K562 (cell line): ENCODE measurements around the gene ADAMTSL2. TPM values are rescaled to one million over a fixed set of nuclear protein-coding genes. Genes with fewer than 3 reads are reported as not detected.

Experiments used
- CBX1 ChIP-seq: sonication (generic); IDR thresholded peaks from 2 replicates; pipeline ENCODE4 v1.6.1; 2016; ENCODE audit warnings: antibody characterized with exemption, low read depth, mild to moderate bottlenecking
- CBX8 ChIP-seq: fragments of 200-600 bp; sonication (generic); IDR thresholded peaks from 2 replicates; pipeline ENCODE4 v1.6.1; 2012; ENCODE audit warnings: borderline replicate concordance, mixed run types, low read depth, mild to moderate bottlenecking, moderate library complexity, mixed read lengths, low read length, control low read depth, inconsistent platforms; ENCODE audit not compliant: poor library complexity, severe bottlenecking; ENCODE audit errors: extremely low read depth
- MIER1 ChIP-seq: fragments of 450-650 bp; IDR thresholded peaks from 2 replicates; pipeline ENCODE4 v1.6.1; 2016; ENCODE audit warnings: antibody characterized with exemption, mild to moderate bottlenecking, low read depth
- NFE2L1 ChIP-seq: fragments of 450-650 bp; IDR thresholded peaks from 2 replicates; pipeline ENCODE4 v1.6.1; 2016; ENCODE audit warnings: missing genetic modification characterization, low read depth, mild to moderate bottlenecking, missing compliant biosample characterization, moderate library complexity, borderline replicate concordance
- RB1 ChIP-seq: fragments of 450-650 bp; IDR thresholded peaks from 2 replicates; pipeline ENCODE4 v1.6.1; 2017; ENCODE audit warnings: low read depth, mild to moderate bottlenecking
- REST ChIP-seq, 2 experiments: fragments of 450-650 bp; formaldehyde crosslinking in 1 of 2; IDR thresholded peaks; 2 replicates each; pipeline versions ENCODE4 v1.4.0 to v1.6.1; 2014 to 2020; ENCODE audit warnings: mild to moderate bottlenecking in 2 of 2, borderline replicate concordance in 1 of 2, low read depth in 1 of 2
- RFX7 ChIP-seq: fragments of 250-450 bp; sonication (Bioruptor Pico); IDR thresholded peaks from 2 replicates; pipeline ENCODE4 v1.5.1; 2021; ENCODE audit warnings: mild to moderate bottlenecking
- SIRT6 ChIP-seq: IDR thresholded peaks from one replicate; pipeline ENCODE4 v1.6.1; 2012; ENCODE audit warnings: low read depth, mild to moderate bottlenecking, control low read depth, inconsistent platforms, low read length, moderate library complexity
- SRF ChIP-seq, 2 experiments: fragments of 250-450, 450-650 bp in 1 of 2; sonication (Bioruptor Pico) in 1 of 2; sonication (generic) in 1 of 2; formaldehyde crosslinking; IDR thresholded peaks; 2 replicates each; pipeline versions ENCODE4 v1.5.0 to v1.5.1; 2020 to 2022; ENCODE audit warnings: mild to moderate bottlenecking in 1 of 2, missing genetic modification reagents in 1 of 2
- ZBTB9 ChIP-seq: fragments of 450-650 bp; formaldehyde crosslinking; IDR thresholded peaks from 2 replicates; pipeline ENCODE4 v1.4.0; 2020; ENCODE audit warnings: mild to moderate bottlenecking, moderate library complexity
- ZNF263 ChIP-seq: sonication (generic); formaldehyde crosslinking; IDR thresholded peaks from 2 replicates; pipeline ENCODE4 v1.8.0; 2022; ENCODE audit warnings: mild to moderate bottlenecking, missing genetic modification reagents, borderline replicate concordance
- ZNF699 ChIP-seq: fragments of 250-450 bp; sonication (Bioruptor Pico); IDR thresholded peaks from 2 replicates; pipeline ENCODE4 v1.8.0; 2021; ENCODE audit warnings: mild to moderate bottlenecking, moderate library complexity; ENCODE audit not compliant: insufficient replicate concordance
- polyA plus RNA-seq, 8 experiments: library from polyadenylated mRNA; depleted of rRNA in 4 of 8; stranded (reverse) in 5 of 8; unstranded in 3 of 8; fragments of >200 nt; fragmentation: Nextera tagmentation in 2 of 8; fragmentation: Illumina TruSeq in 1 of 8; extraction: Ambion mirVana in 2 of 8; extraction: Trizol in 1 of 8; gene quantifications; 2 replicates each; pipeline versions ENCODE4 v1.2.1 to v1.2.3, GENCODE V29; 2011 to 2014; ENCODE audit warnings: inconsistent platforms in 1 of 8, missing spikeins in 1 of 8
- total RNA-seq, 7 experiments: library from RNA; depleted of rRNA in 6 of 7; stranded (reverse); fragments of >200 nt in 6 of 7; fragmentation: Illumina TruSeq in 2 of 7; extraction: Trizol in 2 of 7; gene quantifications; 2 replicates each; pipeline versions ENCODE4 v1.2.1 to v1.2.3, GENCODE V29; 2011 to 2021; ENCODE audit warnings: low replicate concordance in 1 of 7

Gene ADAMTSL2
- total and polyA plus RNA-seq, 9 of the 15 experiments (the other 6 are each of a cell fraction or from before 2014, with no cell fraction given), result 0.04 TPM; not detected in 8

- peak; percentile 99 for TF ChIP-seq REST (IDR thresholded peaks at IDR 0.05; ENCODE audit: borderline replicate concordance)
- peak; percentile 97 for TF ChIP-seq REST (CRISPR knock-in tag; IDR thresholded peaks at IDR 0.05; ENCODE audit: low read depth)
- no peak for TF ChIP-seq CBX1
- TF ChIP-seq RFX7, result no peak
- no peak for TF ChIP-seq CBX8
- TF ChIP-seq SRF (CRISPR knock-in tag; IDR thresholded peaks at IDR 0.05), result no peak
- no peak for TF ChIP-seq SIRT6
- TF ChIP-seq ZNF263, result 0 out of 2 replicates have a peak, but pooled peaks have one; percentile 33
- no peak for TF ChIP-seq ZNF699 (CRISPR knock-in tag)
- no peak for TF ChIP-seq NFE2L1 (tag)
- TF ChIP-seq ZBTB9 (CRISPR knock-in tag), result no peak
- TF ChIP-seq RB1, result peak; percentile 57; the same call in 1 of the 2 replicates
- peak; percentile 82 for TF ChIP-seq MIER1
These were observed 75.0 kb downstream of the ADAMTSL2 start, which contains the start of gene FAM163B (continued) for GRCh38 chr9:133609311-133610098.
